Limb (tissue), 2 donors: ENCODE measurements around the gene CCDC182.

ENCODE experiments used
- DNase-seq, 2 donors: peaks; one replicate each; pipeline ENCODE4 v3.0.0-alpha.2; 2016; ENCODE audit errors: extremely low spot score in 2 of 2

The CCDC182 gene

GRCh38 chr17:57697891-57698711, 47.0 kb downstream of the CCDC182 start:
- DNase-seq = no peak

GRCh38 chr17:57697197-57697596, 47.9 kb downstream of the CCDC182 start:
- DNase-seq = no peak

GRCh38 chr17:57696050-57696449, 49.0 kb downstream of the CCDC182 start:
- no peak for DNase-seq
